ENCODE measurements around the gene EGFR.
A peak's percentile ranks its signal among the peaks of the same experiment; 100 is the strongest.

Gene EGFR

DNA sequence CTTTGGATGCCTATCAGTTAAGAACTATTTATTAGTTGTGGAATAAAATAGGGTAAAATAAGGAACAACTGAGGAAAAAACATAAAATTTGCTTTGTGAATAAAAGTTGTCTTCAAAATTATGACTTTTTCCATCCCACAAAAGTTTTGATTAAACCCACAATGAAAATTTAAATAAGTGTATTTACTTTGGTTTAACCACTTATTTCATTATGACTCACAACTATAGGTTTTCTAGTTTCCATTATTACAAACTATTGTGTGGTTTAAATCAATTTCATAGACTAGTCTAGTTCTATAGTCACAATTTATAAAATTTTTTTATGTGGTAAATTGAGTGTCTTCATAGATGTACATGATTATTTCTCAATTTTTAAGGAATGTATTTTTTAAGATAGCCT is 116.6 kb downstream of the EGFR start:
- no peak for DNase-seq (ENCODE audit: extremely low read depth, low read depth)
- TF ChIP-seq, protein P1, sequence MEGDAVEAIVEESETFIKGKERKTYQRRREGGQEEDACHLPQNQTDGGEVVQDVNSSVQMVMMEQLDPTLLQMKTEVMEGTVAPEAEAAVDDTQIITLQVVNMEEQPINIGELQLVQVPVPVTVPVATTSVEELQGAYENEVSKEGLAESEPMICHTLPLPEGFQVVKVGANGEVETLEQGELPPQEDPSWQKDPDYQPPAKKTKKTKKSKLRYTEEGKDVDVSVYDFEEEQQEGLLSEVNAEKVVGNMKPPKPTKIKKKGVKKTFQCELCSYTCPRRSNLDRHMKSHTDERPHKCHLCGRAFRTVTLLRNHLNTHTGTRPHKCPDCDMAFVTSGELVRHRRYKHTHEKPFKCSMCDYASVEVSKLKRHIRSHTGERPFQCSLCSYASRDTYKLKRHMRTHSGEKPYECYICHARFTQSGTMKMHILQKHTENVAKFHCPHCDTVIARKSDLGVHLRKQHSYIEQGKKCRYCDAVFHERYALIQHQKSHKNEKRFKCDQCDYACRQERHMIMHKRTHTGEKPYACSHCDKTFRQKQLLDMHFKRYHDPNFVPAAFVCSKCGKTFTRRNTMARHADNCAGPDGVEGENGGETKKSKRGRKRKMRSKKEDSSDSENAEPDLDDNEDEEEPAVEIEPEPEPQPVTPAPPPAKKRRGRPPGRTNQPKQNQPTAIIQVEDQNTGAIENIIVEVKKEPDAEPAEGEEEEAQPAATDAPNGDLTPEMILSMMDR (IDR thresholded peaks at IDR 0.05; ENCODE audit: low read depth, low read length, missing control alignments): no peak
- no peak overlapping the region for H3K4me3 ChIP-seq (replicated peaks; ENCODE audit: low read depth, low read length)

DNA sequence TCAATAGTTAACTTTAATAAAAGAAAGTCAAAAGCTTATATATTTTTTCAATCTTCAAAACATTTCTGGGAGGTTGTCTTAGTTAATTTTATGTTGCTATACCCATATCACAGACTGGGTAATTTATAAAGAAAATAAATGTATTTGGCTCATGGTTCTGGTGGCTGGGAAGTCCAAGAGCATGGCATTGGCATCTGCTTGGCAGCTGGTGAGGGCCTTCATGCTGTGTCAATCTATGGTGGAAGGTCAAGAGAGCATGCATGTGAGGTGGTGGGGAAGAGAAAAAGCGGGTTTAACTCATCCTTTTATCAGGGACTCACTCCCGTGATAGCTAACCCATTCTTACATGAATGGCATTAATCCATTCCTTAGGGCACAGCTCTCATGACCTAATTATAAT is 119.8 kb downstream of the EGFR start:
- TF ChIP-seq, protein P1 (IDR thresholded peaks at IDR 0.05; ENCODE audit: low read depth, low read length, missing control alignments): no peak
- DNase-seq (ENCODE audit: extremely low read depth, low read depth): no peak
- no peak overlapping the region for H3K4me3 ChIP-seq (replicated peaks; ENCODE audit: low read depth, low read length)

DNA sequence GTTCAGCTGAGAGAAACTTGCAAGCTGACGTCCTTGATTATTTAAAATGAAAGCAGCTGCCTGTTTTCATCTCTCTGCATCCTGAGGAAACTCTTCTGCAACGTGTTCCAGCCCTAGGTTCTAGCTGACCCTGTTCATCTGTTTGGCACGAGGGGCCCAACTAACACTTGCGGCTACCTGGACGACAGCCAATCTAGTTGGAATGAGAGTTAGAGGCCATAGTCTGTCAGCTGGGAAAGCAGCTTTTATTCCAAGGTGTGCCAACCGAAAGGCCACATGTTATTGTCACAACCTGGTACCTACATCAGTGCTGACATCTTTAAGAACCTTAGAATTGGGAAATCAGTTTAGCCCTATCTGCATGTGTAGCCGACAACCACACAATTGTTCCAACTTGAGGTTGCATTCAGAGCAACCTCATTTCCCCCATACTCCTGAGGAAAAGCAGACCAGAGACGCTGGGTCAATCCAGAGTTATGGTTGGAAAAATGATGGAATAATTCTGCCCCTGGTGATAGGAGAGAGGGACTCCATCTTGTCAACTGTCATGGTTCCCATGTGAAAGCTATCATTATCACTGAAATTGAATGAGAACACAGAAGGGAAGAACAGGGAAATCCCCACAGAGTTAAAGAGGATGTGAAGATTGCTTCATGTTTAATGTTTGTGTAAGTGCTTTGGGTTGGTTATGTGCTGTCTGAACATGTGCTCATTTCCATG is 121.6 kb downstream of the EGFR start:
- TF ChIP-seq, protein P1 (IDR thresholded peaks at IDR 0.05; ENCODE audit: low read depth, low read length, missing control alignments): no peak
- no peak for DNase-seq (ENCODE audit: extremely low read depth, low read depth)
- H3K4me3 ChIP-seq (replicated peaks; ENCODE audit: low read depth, low read length): no peak overlapping the region

DNA sequence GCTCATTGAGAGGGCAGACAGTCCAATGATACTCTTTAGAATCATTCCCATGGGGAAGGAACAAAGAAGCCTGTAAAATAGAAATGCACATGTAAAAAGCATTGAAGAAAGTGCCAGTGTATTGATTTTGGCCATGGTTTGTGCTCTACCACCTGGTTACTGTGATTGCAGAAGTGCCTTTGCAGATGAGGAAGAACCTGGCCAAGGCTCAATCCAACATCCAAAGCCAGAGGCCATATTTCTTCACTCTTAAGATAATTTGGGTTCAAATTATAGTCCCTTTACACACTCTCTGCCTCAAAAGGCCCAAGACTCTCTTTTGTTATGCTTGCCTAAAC is 122.1 kb downstream of the EGFR start:
- H3K4me3 ChIP-seq (replicated peaks; ENCODE audit: low read depth, low read length): no peak overlapping the region
- no peak for DNase-seq (ENCODE audit: extremely low read depth, low read depth)
- TF ChIP-seq, protein P1 (IDR thresholded peaks at IDR 0.05; ENCODE audit: low read depth, low read length, missing control alignments): no peak

DNA sequence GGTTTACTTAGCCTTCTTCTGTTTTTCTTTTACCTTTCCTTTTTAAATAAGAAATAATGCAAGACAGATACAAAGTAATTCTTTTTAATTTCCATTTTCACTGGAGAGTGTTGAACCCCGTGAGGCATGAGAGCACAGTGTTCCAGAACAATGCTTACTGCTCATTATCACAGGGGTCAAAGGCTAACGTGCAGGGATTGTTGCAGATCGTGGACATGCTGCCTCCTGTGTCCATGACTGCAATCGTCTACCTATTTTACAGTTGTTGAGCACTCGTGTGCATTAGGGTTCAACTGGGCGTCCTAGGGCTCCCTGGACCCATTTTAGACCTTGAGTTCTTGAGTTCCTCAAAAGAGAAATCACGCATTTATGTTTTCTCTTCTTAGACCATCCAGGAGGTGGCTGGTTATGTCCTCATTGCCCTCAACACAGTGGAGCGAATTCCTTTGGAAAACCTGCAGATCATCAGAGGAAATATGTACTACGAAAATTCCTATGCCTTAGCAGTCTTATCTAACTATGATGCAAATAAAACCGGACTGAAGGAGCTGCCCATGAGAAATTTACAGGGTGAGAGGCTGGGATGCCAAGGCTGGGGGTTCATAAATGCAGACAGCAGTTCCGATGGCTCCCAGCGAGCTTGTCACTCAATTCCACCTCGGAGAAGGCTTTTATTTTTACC is 124.2 kb downstream of the EGFR start:
- DNase-seq (ENCODE audit: extremely low read depth, low read depth): no peak
- no peak overlapping the region for H3K4me3 ChIP-seq (replicated peaks; ENCODE audit: low read depth, low read length)
- TF ChIP-seq, protein P1 (IDR thresholded peaks at IDR 0.05; ENCODE audit: low read depth, low read length, missing control alignments): no peak

DNA sequence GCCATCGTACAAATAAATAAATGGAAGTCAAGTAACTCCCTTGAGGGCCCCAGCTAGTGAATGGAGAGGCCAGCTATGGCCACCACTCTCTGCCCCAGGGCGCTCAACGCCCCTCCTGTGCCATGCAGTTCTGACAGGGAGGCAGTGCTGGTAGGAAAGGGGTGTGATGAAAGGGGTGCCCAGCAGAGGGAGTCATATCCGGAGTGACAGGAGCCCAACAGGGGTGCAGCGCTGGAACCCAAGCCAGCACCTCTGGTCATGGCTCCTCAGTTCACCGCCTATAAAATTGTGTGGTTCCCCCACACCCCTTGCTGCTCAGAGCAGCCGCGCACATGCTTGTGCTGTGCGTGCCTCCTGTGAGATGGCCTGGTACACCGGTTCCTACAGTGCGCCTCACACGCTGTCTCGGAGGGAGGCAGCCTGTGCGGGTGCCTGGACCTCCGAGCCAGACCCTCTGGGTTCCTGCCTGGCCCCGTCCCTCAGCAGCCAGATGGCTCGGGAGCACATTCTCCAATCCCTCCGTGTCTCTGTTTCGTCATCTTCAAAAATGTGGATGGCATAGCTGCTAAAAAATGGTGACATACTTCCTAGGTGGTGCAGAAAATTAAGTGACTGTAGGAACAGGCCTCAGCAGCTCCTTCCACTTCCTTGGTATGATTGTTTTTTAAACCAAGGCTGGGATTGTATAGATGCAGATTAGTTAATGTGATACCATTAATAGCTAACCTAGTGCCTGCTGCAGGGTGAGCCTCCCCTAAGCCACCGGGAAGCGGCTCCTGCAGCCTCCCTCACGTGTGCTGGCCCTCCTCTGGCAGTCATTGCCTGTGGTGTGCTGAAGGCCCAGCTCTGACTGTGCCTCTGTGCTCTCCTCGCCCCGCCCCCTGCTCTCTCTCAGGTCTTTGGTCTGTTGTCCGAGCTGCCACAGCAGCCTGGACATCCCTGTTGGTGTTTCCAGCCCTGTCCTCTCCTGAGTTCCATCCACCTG is 125.8 kb downstream of the EGFR start:
- TF ChIP-seq, protein P1 (IDR thresholded peaks at IDR 0.05; ENCODE audit: low read depth, low read length, missing control alignments): peak; percentile 33
- DNase-seq (ENCODE audit: extremely low read depth, low read depth): no peak
- H3K4me3 ChIP-seq (replicated peaks; ENCODE audit: low read depth, low read length): no peak overlapping the region
